Measurements from ENCODE around the gene BAIAP2L2.

DNA sequence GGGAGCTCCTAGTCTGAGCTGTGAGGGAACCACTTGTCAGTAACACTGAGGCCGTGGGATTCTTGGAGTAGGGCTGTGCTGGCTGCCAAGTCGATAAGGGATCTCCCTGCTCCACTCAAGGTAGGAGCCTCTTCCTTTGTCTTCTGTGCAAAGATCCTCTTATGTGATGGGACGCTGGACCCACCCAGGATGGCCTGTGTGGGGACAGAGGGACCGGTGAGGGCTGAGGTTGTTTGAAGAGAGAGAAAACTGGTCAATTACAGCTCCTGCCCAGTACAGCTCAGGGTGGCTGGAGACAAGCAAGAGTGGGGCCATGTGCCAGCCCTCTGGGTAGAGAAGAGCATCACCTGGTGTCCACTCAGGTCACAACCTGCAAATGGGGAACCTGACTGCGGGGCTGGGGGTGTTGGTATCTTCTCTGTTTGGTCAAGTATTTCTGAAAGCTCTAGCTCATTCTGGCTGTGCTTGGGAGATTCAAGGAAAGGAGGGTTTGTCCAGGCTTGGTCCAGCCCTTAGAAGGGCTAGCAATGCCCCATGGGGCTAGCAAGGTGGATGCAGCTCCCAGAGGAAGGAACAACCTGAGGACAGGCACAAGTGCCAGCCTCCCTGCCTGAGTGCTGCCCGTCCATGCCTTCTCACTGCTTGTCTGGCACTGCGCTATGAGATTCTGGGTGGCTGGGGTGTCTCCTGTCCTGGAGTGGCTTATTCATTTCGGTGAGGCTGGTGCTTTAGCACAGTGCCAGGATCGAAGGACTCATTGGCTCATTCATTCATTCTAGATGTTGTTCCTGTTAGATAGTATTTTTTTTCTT is 27.6 kb upstream of the BAIAP2L2 start:
- TF ChIP-seq, protein P1, sequence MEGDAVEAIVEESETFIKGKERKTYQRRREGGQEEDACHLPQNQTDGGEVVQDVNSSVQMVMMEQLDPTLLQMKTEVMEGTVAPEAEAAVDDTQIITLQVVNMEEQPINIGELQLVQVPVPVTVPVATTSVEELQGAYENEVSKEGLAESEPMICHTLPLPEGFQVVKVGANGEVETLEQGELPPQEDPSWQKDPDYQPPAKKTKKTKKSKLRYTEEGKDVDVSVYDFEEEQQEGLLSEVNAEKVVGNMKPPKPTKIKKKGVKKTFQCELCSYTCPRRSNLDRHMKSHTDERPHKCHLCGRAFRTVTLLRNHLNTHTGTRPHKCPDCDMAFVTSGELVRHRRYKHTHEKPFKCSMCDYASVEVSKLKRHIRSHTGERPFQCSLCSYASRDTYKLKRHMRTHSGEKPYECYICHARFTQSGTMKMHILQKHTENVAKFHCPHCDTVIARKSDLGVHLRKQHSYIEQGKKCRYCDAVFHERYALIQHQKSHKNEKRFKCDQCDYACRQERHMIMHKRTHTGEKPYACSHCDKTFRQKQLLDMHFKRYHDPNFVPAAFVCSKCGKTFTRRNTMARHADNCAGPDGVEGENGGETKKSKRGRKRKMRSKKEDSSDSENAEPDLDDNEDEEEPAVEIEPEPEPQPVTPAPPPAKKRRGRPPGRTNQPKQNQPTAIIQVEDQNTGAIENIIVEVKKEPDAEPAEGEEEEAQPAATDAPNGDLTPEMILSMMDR (IDR thresholded peaks at IDR 0.05; ENCODE audit: low read depth, low read length, missing input control) = no peak
- no peak for TF ChIP-seq REST (IDR thresholded peaks at IDR 0.05)
- TF ChIP-seq HNF4A (conservative IDR thresholded peaks at IDR 0.05) = no peak
- TF ChIP-seq RAD21 (IDR thresholded peaks at IDR 0.05) = no peak
- TF ChIP-seq JUND (IDR thresholded peaks at IDR 0.05) = no peak
- TF ChIP-seq, protein P2, sequence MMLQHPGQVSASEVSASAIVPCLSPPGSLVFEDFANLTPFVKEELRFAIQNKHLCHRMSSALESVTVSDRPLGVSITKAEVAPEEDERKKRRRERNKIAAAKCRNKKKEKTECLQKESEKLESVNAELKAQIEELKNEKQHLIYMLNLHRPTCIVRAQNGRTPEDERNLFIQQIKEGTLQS (IDR thresholded peaks at IDR 0.05) = no peak
- no peak for TF ChIP-seq FOXA1 (IDR thresholded peaks at IDR 0.05)
- TF ChIP-seq MAX (IDR thresholded peaks at IDR 0.05) = no peak
